ENCODE results near the gene SH3BP4.

GRCh38 chr2:234996069-234996940 is 44.5 kb downstream of the SH3BP4 start:
- no peak for TF ChIP-seq CTCF (optimal IDR thresholded peaks at IDR 0.05 in 1 of 3, IDR thresholded peaks at IDR 0.05 in 1 of 3, conservative IDR thresholded peaks at IDR 0.05 in 1 of 3; ENCODE audit: extremely low read depth in 1 of 3, insufficient read depth in 2 of 3, low read length in 3 of 3)
- TF ChIP-seq EZH2 (IDR thresholded peaks at IDR 0.05; ENCODE audit: low read length), result no peak
